Endothelial cell of umbilical vein (primary cell): ENCODE measurements around the gene INMT. TPM values are rescaled to one million over a fixed set of nuclear protein-coding genes. Genes with fewer than 3 reads are reported as not detected.

Experiments used
- BruUV-seq: library from RNA; stranded (reverse); fragments of 400-500 nt; replicated peaks from 2 replicates; lab custom pipeline; 2021; lab: Mats Ljungman, UMichigan
- CTCF ChIA-PET: fragments of 300-600, 350-600 bp; sonication (Branson Sonifier 250); formaldehyde crosslinking; loops from one replicate; lab custom pipeline; 2021; ENCODE audit warnings: antibody characterized with exemption, inconsistent platforms; lab: Charles Lee
- POLR2A ChIA-PET: fragments of 300-600, 350-600 bp; sonication (Branson Sonifier 250); formaldehyde crosslinking; loops from one replicate; lab custom pipeline; 2021; ENCODE audit warnings: antibody characterized with exemption, inconsistent platforms; lab: Charles Lee
- DNase-seq: peaks from one replicate; pipeline ENCODE4 v3.0.0-alpha.2; 2011; ENCODE audit warnings: low read depth, low spot score
- FAIRE-seq: peaks from 2 replicates; lab custom pipeline; 2011; peaks lifted over from hg19 to GRCh38; lab: Jason Lieb, UNC
- H2AFZ ChIP-seq: 2 replicates; pipeline ENCODE4 v1.6.0; 2012; ENCODE audit warnings: low read depth, low read length, control low read depth, inconsistent platforms
- H3K27ac ChIP-seq: 2 replicates; pipeline ENCODE4 v1.5.1; 2011; ENCODE audit warnings: low read depth, mild to moderate bottlenecking, control low read depth, low read length, moderate library complexity; ENCODE audit not compliant: insufficient read depth
- H3K27me3 ChIP-seq, 2 experiments: 2 replicates each; pipeline versions ENCODE4 v1.6.0 to v1.6.1; 2011; ENCODE audit warnings: low read length in 2 of 2, mixed read lengths in 1 of 2; ENCODE audit not compliant: control insufficient read depth in 2 of 2, insufficient read depth in 2 of 2
- H3K36me3 ChIP-seq, 2 experiments: 2 replicates in 1 of 2; 3 replicates in 1 of 2; pipeline ENCODE4 v1.5.1; 2011; ENCODE audit warnings: low read length in 2 of 2, mild to moderate bottlenecking in 1 of 2, moderate library complexity in 1 of 2; ENCODE audit not compliant: control insufficient read depth in 2 of 2, insufficient read depth in 2 of 2; ENCODE audit errors: extremely low read depth in 1 of 2
- H3K4me1 ChIP-seq: 3 replicates; pipeline ENCODE4 v1.5.1; 2011; ENCODE audit warnings: mild to moderate bottlenecking, low read length; ENCODE audit not compliant: control insufficient read depth, insufficient read depth; ENCODE audit errors: extremely low read depth
- H3K4me2 ChIP-seq: 2 replicates; pipeline ENCODE4 v1.6.1; 2011; ENCODE audit warnings: low read length, control low read depth, mixed read lengths; ENCODE audit not compliant: insufficient read depth
- H3K4me3 ChIP-seq, 3 experiments: fragments of 200-600 bp in 1 of 3; sonication (generic), shearing (Covaris generic) in 1 of 3; replicated peaks in 1 of 3; 2 replicates each; pipeline ENCODE4 v1.5.1; 2011 to 2016; ENCODE audit warnings: control low read depth in 3 of 3, low read length in 3 of 3, mild to moderate bottlenecking in 2 of 3, inconsistent platforms in 1 of 3, low read depth in 1 of 3, moderate library complexity in 1 of 3; ENCODE audit not compliant: insufficient read depth in 1 of 3
- H3K79me2 ChIP-seq: 2 replicates; pipeline ENCODE4 v1.6.0; 2012; ENCODE audit warnings: low read length, inconsistent platforms; ENCODE audit not compliant: control insufficient read depth, insufficient read depth
- H3K9ac ChIP-seq: replicated peaks from 2 replicates; pipeline ENCODE3; 2011; ENCODE audit warnings: low read length, control low read depth; ENCODE audit not compliant: insufficient read depth; ENCODE audit errors: extremely low read depth
- H3K9me1 ChIP-seq: replicated peaks from 3 replicates; pipeline ENCODE4 v1.6.0; 2011; ENCODE audit warnings: mild to moderate bottlenecking, low read length; ENCODE audit not compliant: control insufficient read depth, insufficient read depth; ENCODE audit errors: extremely low read depth
- H3K9me3 ChIP-seq: replicated peaks from 2 replicates; pipeline ENCODE4 v1.5.1; 2012; ENCODE audit warnings: low read length, inconsistent platforms; ENCODE audit not compliant: control insufficient read depth, insufficient read depth
- H4K20me1 ChIP-seq: replicated peaks from 2 replicates; pipeline ENCODE3; 2011; ENCODE audit warnings: mild to moderate bottlenecking, low read length; ENCODE audit not compliant: control insufficient read depth, insufficient read depth; ENCODE audit errors: extremely low read depth
- CTCF ChIP-seq, 2 donors: IDR thresholded peaks; 1 replicate in 1 of 2; 2 replicates in 1 of 2; pipeline ENCODE4 v1.5.1; 2011; ENCODE audit warnings: low read length in 2 of 2, mild to moderate bottlenecking in 2 of 2, moderate library complexity in 2 of 2, control low read depth in 1 of 2, inconsistent platforms in 1 of 2, low read depth in 1 of 2; ENCODE audit not compliant: insufficient read depth in 1 of 2; ENCODE audit errors: extremely low read depth in 1 of 2
- GATA2 ChIP-seq: IDR thresholded peaks from 2 replicates; pipeline ENCODE4 v1.7.0; 2011; ENCODE audit warnings: low read depth, mild to moderate bottlenecking, moderate library complexity, mixed read lengths, low read length; ENCODE audit not compliant: insufficient read length, insufficient read depth
- MYC ChIP-seq: IDR thresholded peaks from one replicate; pipeline ENCODE4 v1.6.1; 2011; ENCODE audit warnings: mild to moderate bottlenecking, low read depth, low read length
- POLR2A ChIP-seq: IDR thresholded peaks from 2 replicates; pipeline ENCODE4 v1.6.1; 2012; ENCODE audit warnings: low read depth, mild to moderate bottlenecking, control low read depth, low read length
- dilution Hi-C: fragments of 300-500 bp; cut with MboI; formaldehyde crosslinking; loops from one replicate; pipeline ENCODE4 v1.15.0; 2019; ENCODE audit warnings: low sequenced_read_pairs; ENCODE audit not compliant: extremely low pct_ligation_motif_present
- intact Hi-C: fragments of 100-400 bp; cut with micrococcal nuclease; formaldehyde crosslinking; loops from one replicate; pipeline ENCODE4 v1.10.0; 2022
- polyA plus RNA-seq, 4 experiments: library from polyadenylated mRNA; depleted of rRNA in 3 of 4; stranded (reverse) in 3 of 4; unstranded in 1 of 4; fragments of >200 nt; gene quantifications; 2 replicates each; pipeline versions ENCODE4 v1.2.1 to v1.2.3, GENCODE V29; 2011 to 2012; ENCODE audit warnings: missing spikeins in 1 of 4
- total RNA-seq: library from RNA; stranded (reverse); gene quantifications from 2 replicates; pipeline ENCODE4 v1.2.3, GENCODE V29; 2021

The INMT gene
- total and polyA plus RNA-seq, 2 donors (not counting 3 experiments of a cell fraction or from before 2014, with no cell fraction given), result not detected

DNA sequence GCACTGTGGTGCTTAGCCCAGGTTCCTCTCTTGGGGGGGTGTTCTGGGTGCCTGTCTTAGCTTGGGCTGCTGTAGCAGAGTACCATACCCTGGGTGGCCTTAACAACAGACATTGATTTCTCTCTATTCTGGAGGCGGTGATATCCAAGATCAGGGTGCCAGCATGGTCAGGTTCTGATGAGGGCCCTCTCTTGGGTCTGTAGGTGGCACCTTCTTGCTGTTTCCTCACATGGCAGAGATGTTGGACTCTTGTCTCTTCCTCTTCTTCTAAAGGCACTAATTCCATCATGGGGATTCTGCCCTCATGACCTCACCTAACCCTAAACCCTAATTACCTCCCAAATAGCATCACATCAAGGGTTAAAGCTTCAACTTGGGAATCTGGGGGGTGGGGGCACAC lies 49.7 kb upstream of the INMT start:
- POLR2A ChIA-PET, result no interaction called here
- CTCF ChIA-PET, result no interaction called here
- Histone ChIP-seq H3K27ac (no peak overlapping the region), H2AFZ (no peak overlapping the region), H3K9ac (no peak overlapping the region), H4K20me1 (no peaks in the 10 kb centered on the region), H3K79me2 (no peaks in the 10 kb centered on the region), H3K4me2 (no peak overlapping the region), H3K9me1 (no peaks in the 10 kb centered on the region), H3K27me3 (no peaks in the 10 kb centered on the region), H3K36me3 (no peaks in the 10 kb centered on the region), H3K4me1 (no peaks in the 10 kb centered on the region), H3K4me3 (no peak overlapping the region), H3K9me3 (no peaks in the 10 kb centered on the region)
- BruUV-seq, result no TSS peak
- dilution Hi-C loops, result no loop called here
- intact Hi-C loops, result no loop called here
- FAIRE-seq, result no peak
- no peak for DNase-seq
- TF ChIP-seq CTCF (IDR thresholded peaks at IDR 0.05; ENCODE audit: extremely low read depth in 1 of 2, insufficient read depth in 1 of 2, low read depth in 1 of 2, low read length in 2 of 2), result peak in 1 of 2 donors; percentile 5
- no peak for TF ChIP-seq GATA2
- TF ChIP-seq POLR2A, result no peak

- H4K20me1 ChIP-seq, result no peaks in the 10 kb centered on the region
- POLR2A ChIA-PET, result no interaction called here
- H3K27ac ChIP-seq, result no peak overlapping the region
- peaks cover 0 to 3% of the 10 kb centered on the region in 2 experiments for H3K27me3 ChIP-seq
- no peak overlapping the region for H3K4me2 ChIP-seq
- no peak overlapping the region for H3K4me3 ChIP-seq
- H2AFZ ChIP-seq, result no peak overlapping the region
- intact Hi-C loops (no loop called here), dilution Hi-C loops (no loop called here)
- no peak overlapping the region for H3K9ac ChIP-seq
- no peaks in the 10 kb centered on the region for H3K36me3 ChIP-seq
- no peaks in the 10 kb centered on the region for H3K9me3 ChIP-seq
- H3K9me1 ChIP-seq, result no peaks in the 10 kb centered on the region
- no TSS peak for BruUV-seq
- no peaks in the 10 kb centered on the region for H3K4me1 ChIP-seq
- TF ChIP-seq MYC, result no peak
- CTCF ChIA-PET, result interaction anchor here (1.2 kb wide), 1 partner anchor 37 kb away, joined by 3 read pairs; no protein-coding TSS in a partner anchor
- FAIRE-seq, result no peak
- DNase-seq, result no peak
- H3K79me2 ChIP-seq, result no peaks in the 10 kb centered on the region
Observed at GRCh38 chr7:30703756-30704155, 48.2 kb upstream of the INMT start.
